GM18502 (cell line): ENCODE results near the gene DPY19L3.
"Not testable (repeated sequence)": the region's sequence is repeated elsewhere in the genome, so short reads cannot be mapped to it uniquely, and the experiment has no call there.

ENCODE experiments used
- ATAC-seq: cut with Tn5 transposase; IDR thresholded peaks from one replicate; pipeline ENCODE4 v1.9.1; 2021; ENCODE audit warnings: mild to moderate bottlenecking; ENCODE audit not compliant: unreplicated experiment, poor library complexity

DPY19L3 gene

DNA sequence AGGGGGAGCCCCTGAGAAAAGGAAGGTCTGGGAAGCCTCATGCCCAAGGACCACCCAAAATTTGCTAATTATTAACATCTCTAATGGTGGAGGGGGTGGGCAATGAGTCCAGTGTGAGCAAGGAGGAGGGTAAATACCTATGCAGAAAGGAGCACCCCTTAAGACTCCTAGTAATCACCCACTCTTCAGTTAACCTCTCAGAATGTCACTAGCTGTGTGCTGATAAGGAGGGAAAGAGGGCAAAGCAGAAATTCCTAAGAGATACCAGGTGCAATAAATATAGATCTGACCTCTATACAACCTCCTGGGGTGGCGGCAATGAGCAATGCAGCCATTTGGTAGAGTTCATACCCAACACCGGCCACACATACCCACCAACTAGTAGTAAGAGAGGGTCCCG is 12.7 kb upstream of the DPY19L3 start:
- ATAC-seq: no peak

DNA sequence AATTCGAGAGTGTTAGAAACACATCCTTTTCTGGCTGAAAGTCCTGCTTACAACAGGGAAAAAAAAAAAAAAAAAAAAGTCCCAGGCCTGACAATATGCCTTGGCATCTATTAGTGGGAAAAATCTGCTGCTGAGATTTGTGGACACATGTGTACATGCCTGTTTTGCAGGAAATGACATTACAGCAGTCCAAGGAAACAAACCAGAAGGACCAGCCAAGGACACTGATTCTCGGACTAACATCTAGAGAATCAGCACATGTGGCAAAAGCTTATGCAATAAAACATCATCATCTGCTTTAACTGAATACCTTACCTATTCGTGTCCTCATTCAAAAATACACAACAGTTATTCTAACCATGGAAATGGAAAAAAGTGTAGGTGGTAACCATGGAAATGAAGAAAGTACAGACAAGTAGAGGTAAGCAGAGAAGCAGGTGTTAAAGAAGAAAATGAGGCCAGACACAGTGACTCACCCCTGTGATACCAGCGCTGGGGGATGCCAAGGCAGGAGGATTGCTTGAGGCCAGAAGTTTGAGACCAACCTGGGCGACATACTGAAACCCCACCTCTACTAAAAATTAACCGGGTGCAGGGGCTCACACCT is 9.4 kb upstream of the DPY19L3 start:
- no peak for ATAC-seq

DNA sequence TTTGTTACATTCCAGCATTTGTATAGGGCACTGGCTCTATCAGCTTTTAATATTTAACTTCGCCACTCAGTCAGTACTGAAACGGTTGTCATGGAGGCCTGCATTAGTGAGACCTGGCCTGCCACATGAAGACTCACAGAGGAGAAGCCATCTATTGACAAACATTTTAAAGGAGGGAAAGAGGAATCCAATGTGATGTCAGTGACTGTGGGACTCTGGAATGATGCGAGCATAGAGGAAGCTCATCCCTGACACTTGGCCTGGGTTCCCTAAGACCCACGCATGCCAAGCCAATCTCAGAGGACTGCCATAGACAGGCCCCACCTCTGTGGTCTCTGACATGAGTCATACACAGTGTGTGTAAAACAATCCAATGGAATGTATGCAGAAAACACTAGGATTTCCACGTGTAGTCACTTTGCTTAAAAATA is 7.9 kb upstream of the DPY19L3 start:
- ATAC-seq: no peak

DNA sequence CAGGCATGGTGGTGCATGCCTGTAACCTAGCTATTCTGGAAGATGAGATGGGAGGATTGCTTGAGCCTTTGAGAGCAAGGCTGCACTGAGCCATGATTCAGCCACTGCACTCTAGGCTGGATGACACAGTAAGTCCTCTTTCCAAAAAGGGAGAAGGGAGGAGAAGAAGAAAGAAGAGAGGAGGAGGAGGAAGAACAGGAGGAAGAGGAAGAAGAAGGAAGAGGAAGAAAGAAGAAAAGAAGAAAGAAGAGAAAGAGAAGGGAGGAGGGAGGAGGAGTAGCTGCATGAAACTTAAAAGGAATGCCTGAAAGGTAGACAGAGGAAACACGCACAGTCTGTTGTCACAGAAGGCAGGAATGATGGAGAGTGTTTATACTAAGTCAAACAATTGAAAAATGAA is 3.6 kb upstream of the DPY19L3 start:
- ATAC-seq: no peak

DNA sequence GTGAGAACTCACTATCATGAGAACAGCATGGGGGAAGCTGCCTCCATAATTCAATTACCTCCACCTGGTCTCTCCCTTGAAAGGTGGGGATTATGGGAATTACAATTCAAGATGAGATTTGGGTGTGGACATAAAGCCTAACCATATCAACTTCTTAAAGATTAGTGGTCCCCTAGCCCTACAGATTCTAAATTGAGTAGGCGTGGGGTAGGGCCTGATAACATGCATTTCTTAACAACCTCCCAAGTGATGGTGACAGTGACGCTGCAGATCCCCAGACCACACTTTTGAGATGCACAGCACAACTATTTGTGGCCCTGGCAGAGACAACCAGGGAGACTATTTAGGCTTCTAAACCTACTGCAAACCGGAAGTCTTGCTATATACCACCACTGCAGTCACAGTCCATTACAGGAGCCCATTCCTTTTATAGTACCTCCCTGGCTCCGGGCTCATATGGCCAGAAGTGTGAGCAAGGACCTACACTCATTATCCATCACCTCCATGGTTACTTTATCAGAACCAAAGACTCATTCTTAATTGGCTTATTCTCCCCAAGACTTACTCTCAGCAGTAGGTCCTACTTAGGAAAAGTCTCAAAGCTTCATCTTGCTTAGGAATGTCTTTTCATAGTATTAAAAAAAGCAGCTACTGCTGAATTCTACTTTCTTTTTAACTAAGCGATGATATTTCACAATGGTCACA is 2.1 kb upstream of the DPY19L3 start:
- ATAC-seq: no peak

DNA sequence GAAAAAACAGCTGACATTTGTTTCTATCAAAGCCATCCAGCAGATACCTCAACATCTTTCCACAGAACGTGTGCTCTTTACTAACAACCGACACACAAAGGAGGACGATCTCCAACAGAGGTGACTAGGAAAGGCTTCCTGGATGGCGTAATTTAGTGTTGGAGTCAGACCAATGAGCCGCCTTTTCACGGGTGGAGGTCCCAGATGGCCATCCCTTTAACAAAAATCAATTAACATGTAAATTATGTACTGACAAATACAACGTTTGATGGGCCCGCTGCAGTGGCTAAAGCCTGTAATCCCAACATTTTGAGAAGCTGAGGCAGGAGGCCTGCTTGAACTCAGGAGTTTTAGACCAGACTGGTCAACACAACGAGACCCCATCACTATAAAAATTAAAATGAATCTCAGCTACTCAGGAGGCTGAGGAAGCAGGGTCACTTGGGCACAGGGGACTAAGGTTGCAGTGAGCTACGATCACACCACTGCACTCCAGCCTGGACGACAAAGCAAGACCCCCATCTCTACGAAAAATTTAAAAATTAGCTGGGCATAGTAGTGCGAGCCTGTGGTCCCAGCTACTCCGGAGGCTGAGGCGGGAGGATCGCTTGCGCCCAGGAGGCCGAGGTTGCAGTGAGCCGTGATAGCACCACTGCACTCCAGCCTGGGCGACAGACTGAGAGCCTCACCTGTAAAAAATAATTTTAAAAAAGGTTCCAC is 1.2 kb upstream of the DPY19L3 start:
- ATAC-seq: no peak

DNA sequence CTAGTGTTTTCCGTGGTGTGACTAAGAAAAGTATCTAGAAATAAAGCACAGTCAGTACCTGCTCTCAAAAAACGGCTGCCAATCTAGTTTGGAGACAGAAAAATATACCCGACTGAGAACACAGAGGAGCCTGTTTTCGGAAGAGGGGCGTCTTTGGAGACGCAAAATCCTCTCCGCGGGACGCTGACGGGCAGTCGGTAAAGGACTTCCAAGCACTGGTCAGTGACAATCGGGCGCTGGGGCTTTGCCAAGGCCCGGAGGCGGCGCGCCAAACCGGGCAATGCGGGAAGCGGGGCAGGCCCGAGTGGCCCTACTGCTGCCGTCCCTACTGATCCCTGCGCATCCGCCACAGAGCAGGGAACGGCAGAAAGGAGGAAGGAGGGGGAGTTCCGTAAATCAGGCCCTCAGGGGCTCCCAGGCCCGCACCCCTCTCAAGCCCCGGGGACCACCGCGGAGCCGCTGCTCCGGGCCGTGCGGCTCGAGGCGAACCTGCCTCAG is 588 bp upstream of the DPY19L3 start:
- peak; percentile 18 for ATAC-seq

DNA sequence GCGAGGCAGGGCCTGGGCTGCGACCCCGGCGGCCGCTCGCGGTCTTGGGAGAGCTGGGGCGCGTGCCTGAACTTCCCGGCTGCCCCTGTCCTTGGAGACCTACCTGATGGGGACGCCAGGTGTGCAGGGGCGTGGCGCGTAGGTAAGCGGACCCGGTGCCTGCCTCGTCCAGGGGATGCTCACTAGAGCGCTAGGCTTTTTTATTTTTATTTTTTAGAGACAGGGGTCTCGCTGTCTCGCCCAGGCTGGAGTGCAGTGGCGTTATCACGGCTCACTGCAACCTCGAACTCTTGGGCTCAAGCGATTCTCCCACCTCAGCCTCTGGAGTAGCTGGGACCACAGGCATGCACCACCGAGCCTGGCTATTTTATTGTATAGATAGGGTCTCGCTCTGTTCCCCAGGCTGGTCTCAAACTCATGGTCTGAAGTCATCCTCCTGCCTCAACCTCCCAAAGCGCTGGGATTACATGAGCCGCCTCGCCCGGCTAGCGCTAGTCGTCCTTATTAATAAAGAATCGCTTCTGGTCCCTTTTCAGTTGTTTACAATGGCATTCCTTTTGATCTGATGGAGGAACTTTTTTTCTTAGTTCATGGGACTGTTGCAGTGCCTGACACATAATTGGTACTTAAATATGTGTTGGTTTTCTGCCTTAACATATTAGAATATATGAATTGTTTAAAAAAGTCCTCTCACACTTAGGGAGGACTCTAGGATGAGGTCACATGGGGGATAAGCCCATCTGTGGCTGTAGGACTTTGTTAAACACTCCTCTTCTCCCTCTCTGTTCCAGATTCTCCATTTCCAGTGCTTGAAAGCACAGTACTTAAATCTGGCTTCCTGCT is 812 bp downstream of the DPY19L3 start:
- no peak for ATAC-seq

DNA sequence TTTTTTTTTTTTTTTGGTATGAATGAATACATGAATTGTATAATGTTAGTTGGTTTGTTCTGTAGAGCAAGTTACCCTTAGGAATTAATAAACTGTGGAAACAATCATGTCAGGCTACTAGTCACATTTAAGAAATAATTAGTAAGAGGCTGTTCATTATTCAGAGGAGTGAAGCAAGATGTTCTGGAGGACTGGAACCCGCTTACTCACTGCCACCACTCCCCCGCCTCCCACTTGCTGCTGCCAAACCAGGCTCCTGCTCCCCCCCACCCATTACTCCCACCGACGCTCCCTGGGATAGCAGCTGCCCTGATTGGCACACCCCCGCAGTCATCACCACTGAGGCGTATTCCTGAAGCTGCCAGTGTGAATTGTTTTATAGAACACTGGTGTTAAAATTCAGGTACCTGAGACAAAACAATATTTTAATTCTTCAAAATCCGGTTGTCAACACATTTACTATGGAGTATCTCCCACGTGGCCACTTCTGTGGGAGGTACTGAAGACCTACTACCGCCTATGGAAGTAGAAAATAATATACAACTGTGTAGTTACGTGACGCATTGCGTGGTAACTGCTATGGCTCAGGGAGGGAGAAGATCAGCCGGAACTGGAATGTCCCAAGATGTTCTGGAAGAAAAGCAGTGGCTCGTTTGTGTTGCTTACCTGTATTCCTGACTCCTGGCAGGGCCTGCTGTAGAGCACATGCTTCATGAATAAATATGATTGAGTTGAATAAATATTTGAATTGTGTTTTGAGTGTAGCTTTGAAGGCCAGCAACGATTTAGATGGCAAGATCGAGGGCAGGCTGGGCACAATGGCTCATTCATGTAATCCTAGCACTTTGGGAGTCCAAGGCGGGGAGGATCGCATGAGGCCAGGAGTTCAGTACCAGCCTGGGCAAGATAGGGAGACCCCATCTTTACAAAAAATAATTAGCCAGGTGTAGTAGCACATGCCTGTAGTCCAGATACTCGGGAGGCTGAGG is 1.7 kb downstream of the DPY19L3 start:
- no peak for ATAC-seq

DNA sequence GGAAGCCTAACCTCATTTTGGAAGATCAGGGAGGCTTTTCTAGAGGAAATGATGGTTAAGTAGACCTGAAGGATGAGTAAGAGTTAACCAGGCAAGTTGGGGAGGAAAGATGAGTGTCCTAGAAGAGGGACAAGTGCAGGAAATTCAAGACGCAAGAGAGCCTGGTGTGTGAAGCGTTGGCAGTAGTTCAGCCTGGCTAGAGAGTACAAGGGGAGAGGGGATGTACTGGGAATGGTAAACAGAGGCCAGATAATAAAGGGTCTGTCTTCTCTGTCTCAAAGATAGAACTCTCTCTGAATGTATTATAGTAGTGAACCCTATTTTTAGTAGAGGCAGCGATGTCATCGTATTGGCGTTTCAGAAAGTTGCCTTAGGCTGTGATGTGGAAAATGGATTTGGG is 9.7 kb downstream of the DPY19L3 start:
- no peak for ATAC-seq

DNA sequence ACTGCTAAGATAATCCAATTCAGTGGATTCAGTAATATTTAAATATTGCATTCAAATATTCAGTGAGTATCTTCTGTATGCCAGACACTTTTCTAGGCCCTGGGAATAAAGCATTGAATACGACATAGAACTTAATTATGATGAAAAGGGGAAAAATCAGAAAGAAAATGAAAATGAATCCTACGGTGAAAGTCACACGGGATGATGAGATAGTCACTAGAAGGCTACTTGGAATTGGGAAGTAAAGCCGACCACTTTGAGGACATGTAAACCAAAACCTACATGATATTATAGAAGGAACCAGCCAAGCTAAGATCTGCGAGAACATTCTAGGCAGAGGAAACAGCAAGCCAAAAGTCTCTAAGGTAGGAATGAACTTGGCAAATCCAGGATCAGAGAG is 10.1 kb downstream of the DPY19L3 start:
- no peak for ATAC-seq

DNA sequence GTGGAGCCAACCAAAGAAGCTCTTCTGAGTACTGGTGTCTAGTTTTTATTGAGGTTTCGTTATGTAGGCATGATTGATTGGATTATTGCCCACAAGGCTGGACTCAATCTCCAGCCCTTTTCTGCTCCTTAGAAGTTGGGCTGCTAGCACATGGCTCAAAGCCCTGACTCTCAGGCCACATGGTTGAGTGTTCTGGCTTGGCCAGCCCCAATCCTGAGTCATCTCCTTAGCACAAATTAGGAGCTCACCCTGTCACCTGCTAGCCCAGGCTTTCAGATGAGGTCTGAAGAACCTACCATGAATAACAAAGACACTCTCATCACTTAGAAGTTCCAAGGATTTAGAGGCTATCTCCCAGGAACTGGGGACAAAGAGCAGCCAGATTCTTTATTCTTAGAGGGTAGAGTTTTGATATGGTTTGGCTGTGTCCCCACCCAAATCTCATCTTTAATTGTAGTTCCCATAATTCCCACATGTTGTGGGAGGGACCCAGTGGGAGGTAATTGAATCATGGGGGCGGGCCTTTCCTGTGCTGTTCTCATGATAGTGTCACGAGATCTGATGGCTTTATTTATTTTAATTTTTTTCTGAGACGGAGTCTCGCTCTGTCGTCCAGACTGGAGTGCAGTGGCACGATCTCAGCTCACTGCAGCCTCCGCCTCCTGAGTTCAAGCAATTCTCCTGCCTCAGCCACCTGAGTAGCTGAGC is 11.3 kb downstream of the DPY19L3 start:
- ATAC-seq: no peak

DNA sequence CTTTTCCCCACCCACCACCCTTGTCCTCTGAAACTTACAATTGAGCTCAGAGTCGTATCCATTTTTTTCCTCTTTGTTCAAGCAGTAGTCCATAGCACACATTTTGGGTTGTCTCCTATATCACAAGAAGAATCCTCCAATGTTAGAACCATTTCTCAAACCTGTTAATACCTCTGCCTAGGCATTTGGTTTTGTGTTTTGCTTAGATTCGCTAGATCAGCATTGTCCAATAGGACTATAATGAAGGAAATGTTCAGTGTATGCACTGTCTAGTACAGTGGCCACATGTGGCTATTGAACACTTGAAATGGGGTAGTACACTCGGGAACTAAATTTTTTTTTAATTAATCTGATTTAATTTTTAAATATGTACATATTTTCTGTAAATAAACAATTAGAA is 12.6 kb downstream of the DPY19L3 start:
- ATAC-seq: no peak

DNA sequence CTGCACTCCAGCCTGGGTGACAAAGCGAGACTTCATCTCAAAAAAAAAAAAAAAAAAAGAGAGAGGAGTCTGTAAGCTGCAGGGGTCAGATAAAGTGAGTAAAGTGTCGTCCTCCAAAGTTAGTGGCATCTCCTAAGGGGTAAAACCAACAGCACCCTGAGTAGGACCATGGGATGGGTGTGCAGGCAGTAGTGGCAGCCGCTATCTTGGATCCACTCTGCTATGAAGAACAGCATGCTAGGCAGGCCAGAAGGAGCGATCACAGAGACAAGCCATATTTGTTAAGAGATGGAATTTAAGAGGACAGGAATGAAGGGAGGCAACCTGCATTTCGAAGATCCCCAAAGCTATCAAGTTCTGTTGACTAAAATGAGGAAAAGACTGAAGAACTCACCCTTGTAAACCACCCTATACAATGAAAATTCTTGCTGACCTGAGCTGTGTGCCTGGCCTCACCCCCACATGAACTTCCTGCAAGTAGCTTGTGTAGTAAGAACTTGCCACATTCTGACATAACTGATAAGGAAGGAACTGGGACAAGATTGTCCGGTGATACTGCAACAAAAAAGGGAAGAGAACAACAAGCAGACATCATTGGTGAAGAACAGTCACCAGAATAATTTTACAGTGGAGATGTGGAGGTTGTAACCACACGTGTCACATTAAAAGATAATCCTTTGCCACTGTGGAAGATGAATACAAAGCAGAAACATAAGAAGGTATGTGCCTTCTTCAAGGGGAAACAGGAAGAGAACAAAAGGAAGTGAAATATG is 16.2 kb downstream of the DPY19L3 start:
- no peak for ATAC-seq

DNA sequence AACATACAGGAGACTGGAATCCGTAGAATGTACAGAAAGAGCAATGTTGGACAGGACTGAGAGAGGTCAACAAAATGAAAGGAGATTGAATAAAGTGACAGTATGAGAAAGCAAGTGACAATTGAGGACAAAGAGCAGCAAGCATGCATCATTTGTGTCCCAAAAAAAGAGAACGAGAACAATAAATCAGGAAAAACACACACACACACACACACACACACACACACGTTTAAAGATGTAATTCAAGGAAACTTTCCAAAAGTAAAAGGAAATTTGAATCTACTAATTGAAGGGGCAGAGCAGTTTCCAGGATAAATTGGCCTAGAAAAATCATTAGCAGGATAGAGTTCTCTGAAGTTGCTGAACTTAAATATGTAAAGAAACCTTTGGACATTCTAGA is 16.9 kb downstream of the DPY19L3 start:
- ATAC-seq: no peak

DNA sequence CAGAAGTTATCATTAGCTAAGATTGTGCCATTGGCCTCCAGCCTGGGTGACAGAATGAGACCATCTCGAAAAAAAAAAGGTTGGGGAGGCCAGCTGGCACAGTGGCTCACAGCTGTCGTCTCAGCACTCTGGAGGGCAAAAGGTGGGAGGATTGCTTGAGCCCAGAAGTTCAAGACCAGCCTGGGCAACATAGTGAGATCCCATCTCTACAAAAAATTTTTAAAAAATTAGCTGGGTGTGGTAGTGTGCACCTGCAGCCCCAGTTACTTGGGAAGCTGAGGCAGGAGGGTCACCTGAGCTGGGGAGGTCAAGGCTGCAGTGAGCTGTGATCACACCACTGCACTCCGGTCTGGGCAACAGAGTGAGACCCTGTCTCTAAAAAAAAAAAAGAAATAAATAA is 18.4 kb downstream of the DPY19L3 start:
- ATAC-seq: not testable (repeated sequence)

DNA sequence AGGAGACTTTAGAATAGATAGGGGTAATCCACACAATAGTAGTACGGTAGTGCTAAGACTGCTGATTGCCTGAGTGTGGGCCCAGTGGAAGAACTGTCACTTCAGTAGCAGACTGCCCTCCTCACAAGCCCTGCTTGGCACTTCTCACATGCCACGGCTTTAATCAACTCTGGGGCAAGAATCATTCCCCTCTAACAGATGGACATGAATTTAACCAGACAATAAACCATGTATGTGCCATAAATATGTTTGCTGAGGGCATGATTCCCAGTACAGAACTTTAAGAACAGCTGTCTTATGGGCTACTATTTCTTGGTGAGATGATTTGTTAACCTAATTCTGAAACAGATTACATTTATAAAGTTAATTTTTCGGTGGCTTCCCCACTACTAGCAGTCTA is 22.0 kb downstream of the DPY19L3 start:
- no peak for ATAC-seq

DNA sequence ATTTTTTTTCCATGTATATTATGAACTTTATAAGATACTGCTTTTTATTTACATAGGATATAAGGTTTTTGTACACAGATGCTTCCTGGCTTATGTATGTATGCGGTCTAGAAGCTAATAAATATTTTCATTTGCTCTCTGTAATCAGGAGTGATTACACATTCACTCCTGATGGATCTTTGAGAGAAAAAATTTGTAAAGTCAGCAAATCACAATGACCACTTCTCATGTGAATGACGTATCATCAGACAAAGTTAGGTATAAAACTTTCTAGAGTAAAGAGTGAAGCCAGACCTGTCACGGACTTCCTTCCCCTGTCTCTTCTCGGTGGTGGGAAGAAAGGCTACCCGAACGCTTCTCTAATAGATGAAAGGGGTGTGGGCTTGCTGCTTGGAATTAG is 31.1 kb downstream of the DPY19L3 start:
- ATAC-seq: no peak
